GM19468 (cell line): ENCODE measurements around the gene CELF2.

Experiments
- ATAC-seq: cut with Tn5 transposase; IDR thresholded peaks from one replicate; pipeline ENCODE4 v1.9.1; 2021; ENCODE audit warnings: mild to moderate bottlenecking, moderate library complexity, moderate number of reproducible peaks; ENCODE audit not compliant: unreplicated experiment; ENCODE audit errors: extremely low read depth

Gene CELF2

GRCh38 chr10:11208908-11209829 lies 191.5 kb downstream of the CELF2 start:
- peak; percentile 41 for ATAC-seq

- ATAC-seq, result peak; percentile 2
Measured at GRCh38 chr10:11209830-11210181, 192.1 kb downstream of the CELF2 start.

- ATAC-seq, result no peak
Measured at GRCh38 chr10:11210211-11210922, 192.7 kb downstream of the CELF2 start.

GRCh38 chr10:11212288-11213085 lies 194.8 kb downstream of the CELF2 start:
- no peak for ATAC-seq

- no peak for ATAC-seq
Measured at GRCh38 chr10:11213137-11213536, 195.5 kb downstream of the CELF2 start.

- ATAC-seq, result no peak
Measured at GRCh38 chr10:11214407-11214806, 196.7 kb downstream of the CELF2 start.

GRCh38 chr10:11215471-11215870 lies 197.8 kb downstream of the CELF2 start:
- ATAC-seq, result no peak

- ATAC-seq, result no peak
Measured at GRCh38 chr10:11217521-11217920, 199.8 kb downstream of the CELF2 start.

- no peak for ATAC-seq
Measured at GRCh38 chr10:11218395-11218794, 200.7 kb downstream of the CELF2 start.

- ATAC-seq, result no peak
Measured at GRCh38 chr10:11219431-11219830, 201.8 kb downstream of the CELF2 start.

GRCh38 chr10:11223081-11223480 lies 205.4 kb downstream of the CELF2 start:
- no peak for ATAC-seq

GRCh38 chr10:11223507-11224140 lies 206.0 kb downstream of the CELF2 start:
- ATAC-seq, result no peak

- ATAC-seq, result no peak
Measured at GRCh38 chr10:11224321-11224720, 206.6 kb downstream of the CELF2 start.

- ATAC-seq, result no peak
Measured at GRCh38 chr10:11224792-11225416, 207.2 kb downstream of the CELF2 start.

GRCh38 chr10:11225935-11226334 lies 208.3 kb downstream of the CELF2 start:
- peak; percentile 30 for ATAC-seq

GRCh38 chr10:11227103-11227502 lies 209.4 kb downstream of the CELF2 start:
- peak; percentile 41 for ATAC-seq

- no peak for ATAC-seq
Measured at GRCh38 chr10:11229893-11230292, 212.2 kb downstream of the CELF2 start.

GRCh38 chr10:11230498-11231167 lies 213.0 kb downstream of the CELF2 start:
- ATAC-seq, result no peak

GRCh38 chr10:11231285-11231684 lies 213.6 kb downstream of the CELF2 start:
- ATAC-seq, result no peak
